CD4-positive, alpha-beta T cell treated with Interleukin-15 for 1 hour (primary cell): ENCODE results near the gene P2RY10.
"Not testable (repeated sequence)": the region's sequence is repeated elsewhere in the genome, so short reads cannot be mapped to it uniquely, and the experiment has no call there.

Experiments used
- DNase-seq: peaks from one replicate; pipeline ENCODE4 v3.0.0-alpha.2; 2020

The P2RY10 gene, protein sequence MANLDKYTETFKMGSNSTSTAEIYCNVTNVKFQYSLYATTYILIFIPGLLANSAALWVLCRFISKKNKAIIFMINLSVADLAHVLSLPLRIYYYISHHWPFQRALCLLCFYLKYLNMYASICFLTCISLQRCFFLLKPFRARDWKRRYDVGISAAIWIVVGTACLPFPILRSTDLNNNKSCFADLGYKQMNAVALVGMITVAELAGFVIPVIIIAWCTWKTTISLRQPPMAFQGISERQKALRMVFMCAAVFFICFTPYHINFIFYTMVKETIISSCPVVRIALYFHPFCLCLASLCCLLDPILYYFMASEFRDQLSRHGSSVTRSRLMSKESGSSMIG

DNA sequence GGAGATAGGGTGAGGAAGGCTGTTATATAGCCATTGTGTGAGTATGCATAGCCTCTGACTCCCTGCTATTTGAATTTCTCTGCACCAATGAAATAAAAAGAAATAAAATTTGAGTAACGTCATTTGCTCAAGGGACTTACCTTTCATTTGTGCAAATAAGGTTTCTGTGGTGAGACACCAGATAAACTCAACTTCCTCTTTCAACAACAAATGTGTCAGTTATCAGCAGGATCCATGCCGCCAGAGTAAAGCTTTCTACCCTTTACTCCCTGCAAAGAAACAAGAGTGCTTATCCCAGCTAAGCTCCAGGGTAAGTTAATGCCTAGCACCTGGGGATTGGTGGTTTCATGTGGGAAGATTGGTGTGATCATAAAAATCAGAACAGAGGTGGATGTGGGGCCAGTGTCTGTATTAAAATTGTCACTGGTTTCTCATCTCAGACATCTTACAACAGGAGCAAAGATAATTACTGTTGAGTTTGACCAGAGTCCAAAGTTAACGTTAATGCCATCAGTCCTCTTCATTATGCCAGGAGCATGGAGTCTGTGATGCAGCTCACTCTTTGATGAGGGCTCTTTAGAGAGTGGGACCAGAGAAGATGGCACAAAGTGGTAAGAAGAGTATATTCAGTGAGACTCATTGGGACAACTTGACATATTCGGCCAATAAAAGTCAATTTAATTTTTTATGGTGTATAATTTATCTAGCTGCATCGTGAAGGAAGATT is at the start of gene P2RY10:
Gene P2RY10, plus strand, starts transcription at position 206 of the 727 bp plus-strand sequence. CDS start 15,130 bp downstream, outside the sequence.
- peak; percentile 53 for DNase-seq

DNA sequence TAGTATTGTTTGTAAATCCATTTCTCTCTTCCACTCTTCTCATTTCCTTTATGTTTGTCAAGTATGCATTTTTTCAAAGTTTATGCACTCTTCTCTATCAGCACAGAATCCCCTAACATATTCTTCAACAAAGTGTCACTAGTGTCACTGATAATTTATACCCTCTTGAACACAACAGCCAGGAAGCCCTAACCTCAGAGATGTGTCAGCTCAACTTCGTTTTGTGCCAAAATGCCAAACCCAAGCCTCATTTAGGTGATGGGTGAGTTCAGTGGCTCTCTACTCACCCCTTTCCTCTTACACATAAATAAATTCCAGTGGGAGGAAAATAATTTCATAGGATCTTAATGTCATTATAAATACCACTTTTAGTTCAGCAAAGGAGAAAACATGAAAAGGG is 22.4 kb upstream of the P2RY10 start:
- no peak for DNase-seq

DNA sequence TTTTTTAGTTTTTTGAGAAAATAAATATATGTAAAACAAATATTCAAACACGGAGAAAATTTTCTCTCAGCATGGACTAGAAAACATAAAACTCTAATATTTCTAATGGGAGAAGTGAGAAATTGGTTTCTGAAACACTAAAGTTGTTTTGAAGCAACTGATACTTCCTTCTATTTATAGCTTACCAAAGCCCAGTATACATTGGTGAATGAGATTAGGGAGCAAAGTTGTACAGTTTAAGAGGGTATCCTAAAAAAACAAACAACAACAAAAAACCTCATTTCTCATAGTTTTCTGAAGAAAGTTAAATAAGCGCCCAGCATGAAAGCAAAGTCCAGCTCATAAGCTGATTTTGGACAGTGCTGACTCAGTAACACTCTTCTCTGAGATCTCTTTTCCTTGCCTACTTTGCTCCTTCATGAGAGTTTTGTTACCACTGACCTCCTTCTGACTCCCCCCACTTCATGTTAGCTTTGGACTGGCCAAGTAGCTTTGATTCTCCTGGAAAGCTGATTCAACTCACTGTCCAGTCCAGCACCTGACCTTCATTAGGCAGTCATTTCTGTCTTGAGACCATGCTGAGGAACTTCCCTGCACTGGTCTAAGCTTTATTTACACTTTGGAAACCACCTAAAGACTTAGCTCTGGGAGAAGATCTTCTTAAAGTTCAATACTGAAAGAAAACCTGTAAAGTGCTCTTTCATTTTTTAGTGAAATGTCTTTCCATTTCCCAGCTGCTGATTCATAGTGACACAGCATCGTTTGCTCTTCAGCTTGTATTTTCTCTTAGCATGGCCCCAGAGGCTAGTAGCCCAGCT is 21.8 kb upstream of the P2RY10 start:
- DNase-seq = no peak

DNA sequence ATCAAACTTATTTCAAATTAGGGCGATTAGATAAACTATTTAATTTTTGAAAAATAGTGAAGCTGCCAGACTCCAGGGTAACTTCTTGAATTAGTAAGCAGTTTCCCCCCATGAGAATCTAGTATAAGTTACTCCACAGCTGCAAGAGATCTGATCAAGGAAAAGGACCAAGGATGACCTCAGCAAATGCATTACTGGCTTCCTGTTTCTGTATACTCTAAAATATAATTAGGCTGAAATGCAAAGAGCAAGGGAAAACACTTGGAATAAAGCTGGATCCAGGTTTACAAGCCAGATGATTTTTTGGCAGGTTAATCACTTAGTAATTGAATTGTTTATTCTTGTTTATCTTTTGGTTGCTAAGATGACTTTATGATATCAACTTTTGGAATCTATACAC is 13.4 kb upstream of the P2RY10 start:
- no peak for DNase-seq

DNA sequence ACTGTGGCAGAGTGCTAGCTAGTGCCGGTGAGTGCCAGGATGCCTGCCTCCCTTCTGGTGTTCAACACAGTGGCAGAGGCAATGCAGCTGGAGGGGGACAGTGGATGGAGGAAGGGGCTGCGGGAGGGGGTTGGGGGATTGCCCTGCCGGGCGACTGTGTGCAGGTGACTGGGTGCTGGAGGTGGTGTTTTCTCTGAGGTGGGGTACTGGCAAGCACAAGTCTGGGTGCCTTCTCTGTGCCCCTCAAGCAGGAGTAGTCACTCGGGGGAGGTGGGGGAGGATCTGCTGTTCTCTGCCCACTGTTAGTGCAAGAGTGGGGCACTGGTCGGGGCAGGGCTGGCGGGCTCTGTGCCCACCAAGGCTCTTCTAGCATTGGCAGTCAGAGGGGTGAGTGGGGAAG is 10.3 kb upstream of the P2RY10 start:
- no peak for DNase-seq

DNA sequence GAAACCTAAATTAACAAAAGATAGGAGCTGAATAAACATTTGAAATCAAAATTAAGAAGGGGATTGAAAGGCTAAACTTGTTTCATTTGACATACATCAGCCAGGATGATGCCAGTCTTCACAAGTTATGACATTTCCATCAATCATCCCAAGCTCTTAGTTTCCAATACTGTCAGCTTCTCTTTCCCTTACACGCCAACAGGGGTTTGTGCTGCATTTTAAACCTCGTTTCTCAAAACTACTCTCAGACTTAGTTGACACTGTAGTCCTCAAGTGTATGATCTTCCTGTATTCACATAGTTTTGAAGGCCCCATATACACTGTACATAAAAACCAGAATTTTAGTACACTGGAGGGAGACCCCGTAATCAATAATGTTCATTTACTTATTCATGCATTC is 840 bp upstream of the P2RY10 start:
- no peak for DNase-seq

DNA sequence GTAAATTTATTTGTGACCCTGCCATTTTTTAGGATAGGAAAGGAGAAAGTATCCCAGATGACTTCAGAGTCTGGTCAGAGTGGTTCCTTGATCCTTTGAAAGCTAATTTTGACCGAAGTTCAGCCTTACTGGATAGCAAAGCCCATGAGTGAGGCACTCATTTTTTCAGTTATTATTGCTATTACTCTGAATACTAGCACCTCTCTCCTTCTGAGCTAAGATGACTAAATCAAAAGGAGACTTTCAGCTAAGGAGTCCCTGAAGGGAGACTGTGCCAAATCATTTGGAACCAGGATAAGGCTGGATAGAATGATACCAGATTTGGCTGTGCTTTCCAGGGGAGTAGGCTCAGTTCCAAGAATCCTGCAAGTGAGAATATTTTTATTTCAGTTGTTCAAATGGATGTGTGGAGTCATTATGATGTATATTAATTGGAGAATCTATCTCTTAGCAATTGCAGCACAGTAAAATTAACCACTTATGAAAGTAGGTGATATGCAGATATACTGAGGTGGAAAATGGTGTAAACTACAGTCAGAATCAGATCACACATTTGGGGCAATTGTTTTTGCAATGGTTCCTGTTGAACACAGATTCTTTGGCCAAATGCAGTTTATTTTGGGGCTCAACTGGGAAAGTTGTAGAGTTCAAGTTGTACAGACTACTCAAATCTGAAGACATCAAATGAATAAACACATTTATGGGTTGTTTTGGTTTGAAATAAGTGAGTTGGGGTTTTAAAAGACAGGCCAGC is 1.2 kb downstream of the P2RY10 start:
- DNase-seq = no peak

DNA sequence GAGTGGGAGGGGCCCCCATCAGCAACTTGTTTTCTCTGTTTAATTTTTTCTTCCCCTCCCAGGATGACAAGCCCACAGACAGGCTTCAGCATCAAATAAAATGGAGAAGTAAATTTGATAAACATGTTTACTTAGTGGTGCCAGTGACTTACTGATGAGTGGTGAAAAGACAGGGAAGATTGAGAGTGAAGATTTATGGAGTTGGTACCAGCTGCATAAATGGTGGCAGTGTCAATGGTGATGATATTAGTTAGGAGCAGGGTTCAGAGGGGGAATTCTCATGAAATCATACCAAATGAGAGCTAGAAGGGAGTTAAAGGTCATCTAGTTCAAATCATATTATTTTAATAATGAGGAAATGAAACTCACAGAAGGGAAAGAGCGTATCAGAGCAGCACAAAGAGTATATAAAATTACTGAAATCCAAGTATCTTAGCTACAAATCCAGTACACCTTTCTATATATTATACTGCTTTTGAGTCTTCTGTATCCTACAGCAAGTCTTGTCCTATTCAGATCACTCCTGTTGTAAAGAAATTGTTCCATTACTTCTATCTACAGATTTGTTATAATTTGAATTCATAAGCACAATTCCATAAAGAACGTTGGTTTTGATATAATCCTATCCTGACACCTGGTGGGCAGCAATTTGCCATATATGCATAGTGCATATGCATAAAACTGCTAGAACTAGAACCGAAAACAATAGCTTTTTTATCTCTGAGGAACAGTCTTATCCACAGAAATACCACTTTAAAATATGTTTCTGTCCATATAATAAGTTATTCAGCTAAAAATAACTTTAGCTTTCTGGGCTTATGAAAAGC is 5.0 kb downstream of the P2RY10 start:
- no peak for DNase-seq

DNA sequence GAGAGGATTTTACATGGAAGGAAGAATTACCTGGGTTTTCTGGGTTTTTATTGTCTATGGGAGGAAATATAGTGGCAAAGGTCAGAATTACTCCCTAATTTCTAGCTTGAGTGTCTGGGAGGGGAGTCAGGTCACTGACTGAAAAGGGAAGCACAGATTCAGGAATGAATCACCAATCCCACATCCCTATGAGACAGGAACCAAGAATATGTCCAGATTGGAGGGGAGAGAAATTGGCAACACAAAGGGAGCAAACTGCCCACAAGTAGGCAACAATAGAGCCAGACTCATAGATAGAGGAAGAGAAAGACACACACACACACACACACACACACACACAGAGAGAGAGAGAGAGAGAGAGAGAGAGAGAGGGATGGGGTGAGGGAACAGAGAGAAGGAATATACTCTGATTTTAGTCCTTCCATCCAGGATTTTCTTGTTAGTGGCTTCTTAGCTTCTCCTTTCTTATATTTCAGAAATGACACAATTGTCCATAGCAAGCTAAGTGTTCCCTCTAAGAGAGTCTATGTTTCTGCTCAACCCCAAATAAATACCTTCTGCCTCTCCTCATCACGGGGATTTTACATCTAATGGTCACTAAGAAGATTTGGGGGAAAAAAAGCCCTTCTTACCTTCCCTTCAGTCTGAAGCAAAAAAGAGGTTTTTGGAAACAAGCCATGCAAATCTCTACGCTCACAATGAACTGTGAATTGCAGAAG is 12.0 kb downstream of the P2RY10 start:
- no peak for DNase-seq

DNA sequence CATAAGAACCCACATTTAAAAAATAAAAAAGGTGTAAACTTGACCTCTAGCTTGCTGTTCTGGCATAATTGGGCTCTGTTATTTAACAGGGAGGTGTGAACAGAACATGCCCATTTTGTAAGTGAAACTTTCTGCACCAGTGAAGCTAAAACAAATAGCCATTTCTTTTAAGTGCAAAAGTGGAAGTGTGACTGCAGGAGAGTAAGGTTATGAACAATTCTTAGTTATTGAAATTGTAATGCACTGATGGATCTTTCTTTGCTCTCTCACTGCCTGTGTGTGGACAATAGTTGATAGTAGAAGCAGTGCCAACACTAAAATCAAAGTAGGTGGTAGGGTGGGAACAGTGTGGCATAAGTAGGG is 12.6 kb downstream of the P2RY10 start:
- DNase-seq = no peak

DNA sequence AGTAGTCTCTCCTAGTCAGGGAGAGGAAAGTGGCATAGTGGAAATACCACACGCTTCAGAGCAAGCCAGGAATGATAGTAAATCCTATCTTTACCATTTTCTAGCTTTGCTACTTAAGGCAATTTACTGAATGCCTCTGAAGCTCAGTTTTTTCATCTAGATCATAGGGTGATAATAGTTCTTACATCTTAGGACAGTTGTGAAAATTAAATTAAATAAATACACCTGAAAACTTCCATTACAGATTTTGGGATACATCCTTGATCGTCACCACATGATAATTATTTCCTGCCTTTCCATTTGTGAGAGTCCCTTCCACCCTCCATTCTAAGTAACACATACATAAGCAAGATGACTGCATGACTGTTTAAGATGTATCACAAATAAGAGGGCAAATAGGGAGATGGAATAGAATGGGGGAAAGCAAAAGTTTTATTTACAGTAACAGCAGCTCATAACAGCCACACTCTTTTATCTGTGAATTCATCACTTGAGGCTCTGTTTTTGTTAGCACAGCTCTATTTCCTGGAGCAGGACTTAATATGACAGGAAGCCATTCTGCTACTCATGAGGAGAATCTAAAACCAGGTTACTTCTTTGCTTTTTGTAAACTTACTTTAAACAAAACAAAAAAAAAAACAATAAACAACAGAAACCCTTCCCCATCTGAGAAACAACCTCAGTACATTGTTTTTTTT is 13.4 kb downstream of the P2RY10 start:
- DNase-seq = no peak

DNA sequence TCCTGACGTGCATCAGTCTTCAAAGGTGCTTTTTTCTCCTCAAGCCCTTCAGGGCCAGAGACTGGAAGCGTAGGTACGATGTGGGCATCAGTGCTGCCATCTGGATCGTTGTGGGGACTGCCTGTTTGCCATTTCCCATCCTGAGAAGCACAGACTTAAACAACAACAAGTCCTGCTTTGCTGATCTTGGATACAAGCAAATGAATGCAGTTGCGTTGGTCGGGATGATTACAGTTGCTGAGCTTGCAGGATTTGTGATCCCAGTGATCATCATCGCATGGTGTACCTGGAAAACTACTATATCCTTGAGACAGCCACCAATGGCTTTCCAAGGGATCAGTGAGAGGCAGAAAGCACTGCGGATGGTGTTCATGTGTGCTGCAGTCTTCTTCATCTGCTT is 15.7 kb downstream of the P2RY10 start:
- no peak for DNase-seq

DNA sequence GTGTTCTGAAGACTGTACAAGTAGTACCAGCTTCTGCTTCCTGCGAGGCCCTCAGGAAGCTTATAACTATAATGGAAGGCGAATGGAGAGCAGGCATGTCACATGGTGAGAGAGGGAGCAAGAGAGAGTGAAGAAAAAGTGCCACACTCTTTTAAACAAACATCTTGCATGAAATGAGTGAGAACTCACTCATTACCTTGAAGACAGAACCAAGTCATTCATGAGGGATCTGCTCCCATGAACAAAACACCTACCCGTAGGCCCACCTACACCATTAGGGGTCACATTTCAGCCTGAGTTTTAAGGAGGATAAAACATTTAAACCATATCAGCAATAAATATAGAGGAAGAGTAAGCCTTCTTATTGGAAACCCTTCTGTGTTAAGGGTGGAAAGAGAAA is 19.4 kb downstream of the P2RY10 start:
- no peak for DNase-seq

DNA sequence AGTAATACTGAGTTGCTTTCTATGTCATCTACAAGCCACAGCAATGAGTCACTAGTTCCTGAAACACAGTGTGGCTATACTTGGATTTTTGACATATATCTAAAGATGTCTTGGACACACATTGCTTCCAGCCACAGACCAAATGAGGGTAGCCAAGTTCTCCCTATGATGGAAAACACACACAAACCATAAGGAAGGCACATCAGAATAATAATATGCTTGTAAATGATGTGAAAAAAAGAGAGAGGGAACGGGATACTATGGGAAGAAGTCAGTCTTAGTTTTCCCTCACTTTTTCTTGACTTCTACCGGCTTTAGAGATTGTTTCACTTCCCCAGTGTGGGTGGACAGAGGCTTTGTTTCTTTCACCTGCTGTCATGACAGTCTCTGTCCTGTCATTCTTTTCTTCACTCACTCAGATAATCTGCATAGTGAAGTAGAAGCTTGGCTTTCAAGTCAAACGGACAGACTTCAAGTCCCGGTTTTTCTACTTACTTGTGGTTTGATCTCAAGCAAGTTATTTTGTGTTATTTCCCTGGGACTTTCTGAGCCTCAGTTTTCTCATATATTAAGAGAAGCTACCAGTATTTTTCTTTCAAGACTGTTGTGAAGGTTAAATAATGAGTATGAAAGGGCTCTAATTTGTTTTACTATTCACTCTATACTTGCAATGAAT is 34.7 kb downstream of the P2RY10 start:
- DNase-seq = no peak

DNA sequence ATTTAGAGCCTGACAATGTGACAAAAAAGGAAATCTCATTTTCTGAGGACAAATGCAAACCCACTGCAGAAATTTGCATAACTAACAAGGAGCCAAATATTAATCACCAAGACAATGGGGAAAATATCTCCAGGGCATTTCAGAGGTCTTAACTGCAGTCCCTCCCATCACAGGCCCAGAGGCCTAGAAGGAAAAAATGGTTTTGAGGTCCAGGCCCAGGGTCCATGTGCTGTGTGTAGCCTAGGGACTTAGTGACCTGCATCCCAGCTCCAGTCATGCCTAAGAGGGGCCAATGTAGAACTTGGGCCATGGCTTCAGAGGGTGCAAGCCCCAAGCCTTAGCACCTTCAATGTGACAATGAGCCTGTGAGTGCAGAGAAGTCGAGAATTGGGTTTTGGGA is 44.2 kb downstream of the P2RY10 start:
- no peak for DNase-seq

DNA sequence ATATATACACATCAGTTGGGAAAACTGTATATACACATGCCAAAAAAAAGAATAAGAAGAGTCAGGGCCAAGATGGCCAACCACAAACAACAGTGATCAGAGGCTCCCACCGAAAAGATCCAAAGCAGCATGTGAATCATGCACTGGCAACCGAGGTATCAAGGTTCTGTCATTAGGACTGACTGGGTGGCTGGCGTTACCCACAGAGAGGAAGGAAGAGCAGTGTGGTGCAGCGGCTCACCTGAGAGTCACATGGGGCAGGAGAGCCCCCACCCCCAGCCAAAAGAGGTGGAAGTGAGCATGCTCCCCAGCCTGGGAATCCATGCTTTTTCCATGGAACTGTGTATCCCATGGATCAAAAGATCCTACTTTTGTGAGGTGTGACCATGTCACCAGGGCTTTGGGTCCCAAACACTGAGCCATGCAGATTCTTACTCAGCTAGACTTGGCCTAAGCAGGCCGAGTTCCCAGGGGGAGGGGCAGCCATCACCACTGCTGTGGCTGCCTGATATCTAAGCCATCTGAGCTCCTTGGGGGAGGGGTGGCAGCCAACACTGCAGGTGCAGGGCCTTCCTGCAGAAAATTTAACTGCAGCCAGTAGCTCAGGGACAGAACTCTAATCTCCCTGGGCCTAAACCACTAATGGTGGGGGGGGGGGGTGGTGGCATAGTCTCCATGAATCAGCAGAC is 52.8 kb downstream of the P2RY10 start:
- DNase-seq = no peak

DNA sequence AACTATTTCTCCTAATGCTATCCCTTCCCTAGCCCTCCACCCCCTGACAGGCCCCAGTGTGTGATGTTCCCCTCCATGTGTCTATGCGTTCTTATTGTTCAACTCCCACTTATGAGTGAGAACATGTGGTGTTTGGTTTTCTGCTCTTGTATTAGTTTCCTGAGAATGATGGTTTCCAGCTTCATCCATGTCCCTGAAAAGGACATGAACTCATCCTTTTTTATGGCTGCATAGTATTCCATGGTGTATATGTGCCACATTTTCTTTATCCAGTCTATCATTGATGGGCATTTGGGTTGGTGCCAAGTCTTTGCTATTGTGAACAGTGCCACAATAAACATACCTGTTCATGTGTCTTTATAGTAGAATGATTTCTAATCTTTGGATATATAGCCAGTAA is 62.3 kb downstream of the P2RY10 start:
- not testable (repeated sequence) for DNase-seq
